Left ventricle myocardium inferior (tissue), 1 donor: ENCODE data around the gene GCSAM. TPM values are rescaled to one million over a fixed set of nuclear protein-coding genes. Genes with fewer than 3 reads are reported as not detected.

Experiments
- DNase-seq: peaks from one replicate; pipeline ENCODE4 v3.0.0-alpha.2; 2020
- H3K27ac ChIP-seq: fragments of 200-600 bp; replicated peaks from 2 replicates; pipeline ENCODE4 v1.8.0; 2021
- H3K27me3 ChIP-seq: fragments of 200-600 bp; 2 replicates; pipeline ENCODE4 v1.8.0; 2021; ENCODE audit warnings: low read depth
- H3K36me3 ChIP-seq: fragments of 200-600 bp; 2 replicates; pipeline ENCODE4 v1.8.0; 2021
- H3K4me1 ChIP-seq: fragments of 200-600 bp; 2 replicates; pipeline ENCODE4 v1.8.0; 2021
- H3K4me3 ChIP-seq: fragments of 200-600 bp; 2 replicates; pipeline ENCODE4 v1.8.0; 2021; ENCODE audit warnings: mild to moderate bottlenecking, moderate library complexity
- H3K9me3 ChIP-seq: fragments of 200-600 bp; replicated peaks from 2 replicates; pipeline ENCODE4 v1.8.0; 2021
- intact Hi-C: fragments of 100-400 bp; cut with micrococcal nuclease; formaldehyde crosslinking; loops from one replicate; pipeline ENCODE4 v1.11.0; 2022
- total RNA-seq: library from RNA; stranded (reverse); fragmentation: NEBNext Ultra II Directional; extraction: Animal tissue kit (Norgen Biotek cat#: 25700); gene quantifications from one replicate; pipeline ENCODE4 v1.2.1, GENCODE V29; 2021
- TF ChIP-seq, protein P1 (sequence below): fragments of 200-600 bp; IDR thresholded peaks from 2 replicates; pipeline ENCODE4 v1.8.0; 2021; ENCODE audit warnings: antibody characterized with exemption, mild to moderate bottlenecking, borderline replicate concordance
- donor health status: DM: no; HTN: yes; CAD: no; lungs with severe emphysema.

The GCSAM gene
- total RNA-seq, 1 donor from 2014 or later, result 0.25 TPM

DNA sequence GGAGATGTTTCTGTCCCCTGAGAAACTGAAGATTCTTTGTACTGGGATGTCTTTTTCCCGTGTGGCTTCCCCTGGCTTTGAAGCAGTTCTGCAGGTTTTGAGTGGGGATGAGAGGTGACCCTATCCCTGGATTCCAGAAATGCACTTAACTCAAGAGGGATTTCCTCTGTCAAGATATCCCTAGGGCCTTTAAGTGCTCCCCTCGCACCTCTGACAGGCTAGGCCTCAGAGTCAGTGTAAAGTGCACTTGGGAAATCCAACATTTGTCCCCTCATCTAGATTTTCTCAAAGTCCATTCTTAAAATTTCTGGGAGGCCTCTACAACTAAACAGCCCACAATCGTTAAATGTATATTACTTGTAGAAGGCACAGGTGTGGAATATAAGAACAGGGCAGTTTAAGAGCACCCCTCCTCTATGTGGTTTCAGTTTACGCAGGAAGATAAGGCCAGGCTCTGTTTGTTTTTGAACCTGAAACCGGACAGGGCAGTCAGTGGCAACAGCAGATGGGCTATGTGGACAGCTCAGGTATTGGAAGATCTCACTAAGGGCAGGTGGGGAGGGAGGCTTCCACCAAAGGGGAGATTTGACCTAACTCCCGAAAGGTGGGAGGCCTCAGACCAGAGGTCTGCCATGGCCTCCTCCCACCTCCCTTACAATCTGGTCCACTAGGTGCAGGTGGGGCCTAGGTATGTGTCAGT lies 42.0 kb downstream of the GCSAM start:
- no peaks in the 10 kb centered on the region for H3K36me3 ChIP-seq

DNA sequence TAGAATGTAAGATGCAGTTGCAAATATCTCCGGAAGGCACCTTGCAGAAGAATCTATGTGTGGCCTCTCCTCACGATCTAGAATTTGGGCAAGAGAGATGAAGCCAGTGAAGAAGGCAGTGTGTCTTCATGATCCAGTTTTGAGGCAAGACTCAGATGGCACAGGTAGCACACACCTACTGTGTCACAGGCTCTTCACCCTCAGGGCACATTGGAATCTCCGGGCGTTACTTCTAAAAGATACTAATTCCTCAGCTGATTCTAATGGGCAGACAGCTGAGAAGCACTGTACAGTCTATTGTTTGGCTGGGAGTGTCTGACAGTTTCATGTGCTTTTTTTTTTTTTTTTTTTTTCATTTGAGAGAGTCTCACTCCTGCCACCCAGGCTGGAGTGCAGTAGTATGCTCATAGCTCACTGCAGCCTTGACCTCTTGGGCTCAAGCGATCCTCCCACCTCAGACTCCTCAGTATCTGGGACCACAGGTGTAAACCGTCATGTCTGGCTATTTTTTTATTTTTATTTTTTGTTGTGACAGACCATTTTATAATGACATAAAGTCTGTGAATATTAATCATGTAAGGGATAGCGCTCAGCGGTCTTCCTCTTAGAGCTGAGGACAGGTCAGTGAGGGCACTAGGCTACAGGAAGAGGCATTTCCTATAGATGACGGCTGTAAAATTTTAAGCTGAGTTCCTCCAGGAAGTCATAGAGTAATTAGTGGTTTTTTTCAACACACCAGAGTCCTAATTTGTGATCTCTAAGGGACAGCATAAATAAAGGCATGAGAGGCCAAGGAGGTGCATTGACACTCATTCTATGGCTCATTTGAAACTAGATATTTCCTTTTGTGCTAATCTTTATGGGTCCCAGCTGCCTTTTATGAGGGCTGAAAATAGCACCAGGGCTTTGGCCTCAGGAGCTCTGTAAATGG lies 42.8 kb downstream of the GCSAM start:
- Histone ChIP-seq H3K9me3 (no peaks in the 10 kb centered on the region), H3K4me3 (no peak overlapping the region), H3K36me3 (no peaks in the 10 kb centered on the region), H3K4me1 (peaks cover 61% of the 10 kb centered on the region), H3K27ac (no peak overlapping the region), H3K27me3 (no peaks in the 10 kb centered on the region)
- intact Hi-C loops, result no loop called here
- TF ChIP-seq, protein P1, sequence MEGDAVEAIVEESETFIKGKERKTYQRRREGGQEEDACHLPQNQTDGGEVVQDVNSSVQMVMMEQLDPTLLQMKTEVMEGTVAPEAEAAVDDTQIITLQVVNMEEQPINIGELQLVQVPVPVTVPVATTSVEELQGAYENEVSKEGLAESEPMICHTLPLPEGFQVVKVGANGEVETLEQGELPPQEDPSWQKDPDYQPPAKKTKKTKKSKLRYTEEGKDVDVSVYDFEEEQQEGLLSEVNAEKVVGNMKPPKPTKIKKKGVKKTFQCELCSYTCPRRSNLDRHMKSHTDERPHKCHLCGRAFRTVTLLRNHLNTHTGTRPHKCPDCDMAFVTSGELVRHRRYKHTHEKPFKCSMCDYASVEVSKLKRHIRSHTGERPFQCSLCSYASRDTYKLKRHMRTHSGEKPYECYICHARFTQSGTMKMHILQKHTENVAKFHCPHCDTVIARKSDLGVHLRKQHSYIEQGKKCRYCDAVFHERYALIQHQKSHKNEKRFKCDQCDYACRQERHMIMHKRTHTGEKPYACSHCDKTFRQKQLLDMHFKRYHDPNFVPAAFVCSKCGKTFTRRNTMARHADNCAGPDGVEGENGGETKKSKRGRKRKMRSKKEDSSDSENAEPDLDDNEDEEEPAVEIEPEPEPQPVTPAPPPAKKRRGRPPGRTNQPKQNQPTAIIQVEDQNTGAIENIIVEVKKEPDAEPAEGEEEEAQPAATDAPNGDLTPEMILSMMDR, result no peak
- DNase-seq, result no peak

More for the DNA sequence above, 42.0 kb downstream of the GCSAM start:
- Histone ChIP-seq H3K4me3 (no peak overlapping the region), H3K27me3 (no peaks in the 10 kb centered on the region), H3K4me1 (peaks cover 54% of the 10 kb centered on the region), H3K9me3 (no peaks in the 10 kb centered on the region), H3K27ac (no peak overlapping the region)
- TF ChIP-seq, protein P1, result no peak
- intact Hi-C loops, result no loop called here
- DNase-seq, result no peak

DNA sequence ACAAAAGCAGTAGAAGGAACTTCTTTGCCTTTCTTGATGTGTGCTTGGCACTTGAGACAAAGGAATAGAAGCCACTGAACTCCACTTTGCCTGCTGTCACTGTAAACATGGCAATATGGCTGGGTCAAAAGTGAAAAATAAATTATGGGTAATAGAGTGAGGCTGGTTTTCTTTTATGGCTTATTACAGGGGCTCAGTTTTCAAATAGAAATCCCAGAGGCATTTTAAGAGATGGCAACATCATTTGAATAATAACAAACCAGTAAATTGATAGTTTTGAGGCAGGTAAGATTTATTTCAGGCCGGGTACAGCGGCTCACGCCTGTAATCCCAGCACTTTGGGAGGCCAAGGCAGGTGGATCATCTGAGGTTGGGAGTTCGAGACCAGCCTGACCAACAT lies 44.1 kb downstream of the GCSAM start:
- no peak overlapping the region for H3K4me3 ChIP-seq
- H3K27ac ChIP-seq, result no peak overlapping the region
- DNase-seq, result no peak
- no peaks in the 10 kb centered on the region for H3K9me3 ChIP-seq
- no peaks in the 10 kb centered on the region for H3K27me3 ChIP-seq
- peaks cover 65% of the 10 kb centered on the region for H3K4me1 ChIP-seq
- TF ChIP-seq, protein P1, result no peak
- intact Hi-C loops, result no loop called here
- H3K36me3 ChIP-seq, result no peaks in the 10 kb centered on the region

DNA sequence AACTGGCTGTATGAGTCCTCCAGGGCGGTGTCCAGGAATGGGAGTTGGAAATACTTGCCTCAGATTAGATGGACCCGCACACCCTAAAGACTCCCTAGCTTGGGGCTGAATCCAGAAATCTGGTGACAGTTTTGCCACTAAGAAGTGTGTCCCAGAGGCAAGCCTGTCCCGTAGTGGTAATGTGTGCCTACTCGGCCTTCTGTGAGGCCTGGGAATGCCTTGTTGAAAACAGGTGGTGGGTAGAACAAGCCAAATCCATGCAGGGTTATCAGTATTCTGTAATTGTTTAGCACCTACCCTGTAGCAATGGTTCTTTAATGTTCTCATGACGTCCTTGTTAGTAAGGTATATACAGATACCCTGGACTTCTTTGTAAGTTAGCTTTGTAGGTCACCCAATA lies 45.3 kb downstream of the GCSAM start:
- peaks cover 64% of the 10 kb centered on the region for H3K4me1 ChIP-seq

DNA sequence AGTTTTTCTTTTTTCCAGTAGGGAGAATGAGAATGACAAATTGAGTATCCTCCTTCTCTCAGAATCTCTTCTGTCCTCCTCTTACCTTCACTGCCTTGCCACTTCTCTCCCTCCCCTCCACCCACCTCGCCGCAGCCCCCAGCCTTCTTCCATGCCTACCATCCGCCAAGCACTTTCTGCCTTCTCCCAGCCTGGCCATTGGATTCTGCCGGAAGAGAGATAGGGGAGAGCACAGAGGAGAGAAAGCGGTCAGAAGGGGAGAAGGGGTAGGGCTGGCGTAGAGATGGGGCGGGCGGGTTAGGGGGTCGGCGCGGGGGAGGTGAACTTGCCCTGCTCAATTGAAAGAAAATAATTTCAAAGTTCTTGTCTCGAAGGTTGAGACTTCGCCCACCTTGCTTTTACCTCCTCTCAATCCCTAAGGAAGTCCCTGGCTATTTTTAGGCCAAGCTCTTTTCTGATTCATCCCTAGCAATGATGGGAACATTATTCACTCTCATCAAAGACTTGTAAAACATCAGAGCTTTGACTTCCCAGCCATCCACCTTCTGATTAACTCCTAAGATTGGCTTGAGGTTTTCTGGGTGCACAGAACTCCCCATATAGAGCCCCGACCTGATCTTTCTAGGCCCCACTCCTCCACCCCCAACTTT lies 46.0 kb downstream of the GCSAM start:
- intact Hi-C loops, result no loop called here
- no peak for DNase-seq
- Histone ChIP-seq H3K9me3 (no peaks in the 10 kb centered on the region), H3K4me3 (peak overlapping the region; percentile 73), H3K36me3 (no peaks in the 10 kb centered on the region), H3K4me1 (peaks cover 57% of the 10 kb centered on the region), H3K27ac (peak overlapping the region; percentile 69), H3K27me3 (no peaks in the 10 kb centered on the region)
- TF ChIP-seq, protein P1, result no peak

More for the DNA sequence above, 45.3 kb downstream of the GCSAM start:
- H3K27ac ChIP-seq, result no peak overlapping the region
- H3K27me3 ChIP-seq, result no peaks in the 10 kb centered on the region
- no peaks in the 10 kb centered on the region for H3K36me3 ChIP-seq
- no peak for DNase-seq
- TF ChIP-seq, protein P1, result no peak
- H3K9me3 ChIP-seq, result no peaks in the 10 kb centered on the region
- H3K4me3 ChIP-seq, result no peak overlapping the region
- intact Hi-C loops, result no loop called here
